NB4 (cell line): ENCODE measurements around the gene PEG3.

Source experiments
- POLR2A ChIP-seq: IDR thresholded peaks from 2 replicates; pipeline ENCODE4 v1.6.1; 2011; ENCODE audit warnings: mild to moderate bottlenecking; ENCODE audit not compliant: insufficient read length; ENCODE audit errors: extremely low read depth
- TF ChIP-seq, protein P1 (sequence below): IDR thresholded peaks from one replicate; pipeline ENCODE4 v1.5.1; 2012; ENCODE audit warnings: low read depth, low read length

DNA sequence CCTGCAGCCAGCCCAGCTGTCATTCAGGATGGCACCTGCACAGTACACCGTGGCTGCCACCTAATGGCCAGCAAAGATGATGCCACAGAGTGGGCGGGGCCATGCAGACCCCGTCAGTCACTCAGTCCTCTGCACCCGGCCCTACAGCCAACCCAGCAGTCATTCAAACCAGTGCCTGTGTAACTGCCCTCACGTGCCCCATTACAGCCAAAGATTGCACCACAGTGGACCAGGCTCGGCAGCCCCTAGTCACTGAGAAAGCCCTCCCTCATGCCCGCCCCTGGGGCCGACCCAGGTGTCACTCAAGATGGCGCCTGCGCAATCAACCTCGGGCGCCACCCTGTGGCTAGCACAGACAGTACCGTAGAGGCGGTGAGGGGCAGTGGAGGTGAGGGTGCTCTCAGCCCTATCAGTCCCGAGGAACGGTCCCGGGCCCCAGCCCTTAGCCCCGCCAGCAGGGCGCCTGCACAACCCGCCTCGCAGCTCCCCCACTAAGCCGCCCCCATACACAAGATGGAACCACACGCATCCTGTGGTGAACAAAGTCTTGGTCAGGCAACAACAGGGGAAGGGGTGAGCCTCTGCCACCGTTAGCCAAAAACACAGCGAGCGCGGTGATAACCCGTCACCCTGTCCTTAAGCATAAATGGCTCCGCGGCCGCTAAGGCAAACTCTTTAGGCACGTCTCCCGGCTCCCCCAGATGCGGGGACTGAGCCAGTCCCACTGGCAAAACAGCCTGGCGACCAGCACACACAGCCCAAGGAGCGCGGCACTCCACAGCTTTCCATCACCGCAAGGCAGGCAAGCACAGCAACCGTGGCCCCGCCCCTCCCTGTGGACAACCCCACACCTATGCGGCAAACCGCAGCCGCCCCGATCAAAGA is 2.3 kb downstream of the PEG3 start:
- TF ChIP-seq, protein P1, sequence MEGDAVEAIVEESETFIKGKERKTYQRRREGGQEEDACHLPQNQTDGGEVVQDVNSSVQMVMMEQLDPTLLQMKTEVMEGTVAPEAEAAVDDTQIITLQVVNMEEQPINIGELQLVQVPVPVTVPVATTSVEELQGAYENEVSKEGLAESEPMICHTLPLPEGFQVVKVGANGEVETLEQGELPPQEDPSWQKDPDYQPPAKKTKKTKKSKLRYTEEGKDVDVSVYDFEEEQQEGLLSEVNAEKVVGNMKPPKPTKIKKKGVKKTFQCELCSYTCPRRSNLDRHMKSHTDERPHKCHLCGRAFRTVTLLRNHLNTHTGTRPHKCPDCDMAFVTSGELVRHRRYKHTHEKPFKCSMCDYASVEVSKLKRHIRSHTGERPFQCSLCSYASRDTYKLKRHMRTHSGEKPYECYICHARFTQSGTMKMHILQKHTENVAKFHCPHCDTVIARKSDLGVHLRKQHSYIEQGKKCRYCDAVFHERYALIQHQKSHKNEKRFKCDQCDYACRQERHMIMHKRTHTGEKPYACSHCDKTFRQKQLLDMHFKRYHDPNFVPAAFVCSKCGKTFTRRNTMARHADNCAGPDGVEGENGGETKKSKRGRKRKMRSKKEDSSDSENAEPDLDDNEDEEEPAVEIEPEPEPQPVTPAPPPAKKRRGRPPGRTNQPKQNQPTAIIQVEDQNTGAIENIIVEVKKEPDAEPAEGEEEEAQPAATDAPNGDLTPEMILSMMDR, result no peak
- no peak for TF ChIP-seq POLR2A
